ENCODE data around the gene USP6NL.

The USP6NL gene

GRCh38 chr10:11615396-11615795 is 3.9 kb upstream of the USP6NL start:
- H3K4me1 ChIP-seq (ENCODE audit: control insufficient read depth, insufficient read depth, low read length), result no peaks in the 10 kb centered on the region; the same call in 1 of the 2 replicates
- peaks cover 8% of the 10 kb centered on the region for H3K27me3 ChIP-seq (ENCODE audit: control insufficient read depth, insufficient read depth, low read length)
- H3K4me3 ChIP-seq (ENCODE audit: low read depth, low read length), result no peak overlapping the region
- H3K9me3 ChIP-seq (ENCODE audit: control insufficient read depth, insufficient read depth, low read depth, low read length), result no peaks in the 10 kb centered on the region
- no peak overlapping the region for H3K9ac ChIP-seq (ENCODE audit: low read length)
- H3K27ac ChIP-seq (ENCODE audit: low read depth, low read length), result no peak overlapping the region
- no peaks in the 10 kb centered on the region for H3K36me3 ChIP-seq (ENCODE audit: control insufficient read depth, insufficient read depth, low read length)

GRCh38 chr10:11612021-11613001 is 861 bp upstream of the USP6NL start:
- Histone ChIP-seq H3K9me3 (ENCODE audit: control insufficient read depth, insufficient read depth, low read depth, low read length) (no peaks in the 10 kb centered on the region), H3K36me3 (ENCODE audit: control insufficient read depth, insufficient read depth, low read length) (no peaks in the 10 kb centered on the region), H3K4me3 (ENCODE audit: low read depth, low read length) (peak overlapping the region; percentile 95), H3K27me3 (ENCODE audit: control insufficient read depth, insufficient read depth, low read length) (peaks cover 8% of the 10 kb centered on the region), H3K27ac (ENCODE audit: low read depth, low read length) (no peak overlapping the region), H3K9ac (ENCODE audit: low read length) (peak overlapping the region; percentile 69), H3K4me1 (ENCODE audit: control insufficient read depth, insufficient read depth, low read length) (peaks cover 20% of the 10 kb centered on the region)

GRCh38 chr10:11610826-11611247 is 613 bp downstream of the USP6NL start:
- no peaks in the 10 kb centered on the region; the same call in 1 of the 2 replicates for H3K9me3 ChIP-seq (ENCODE audit: control insufficient read depth, insufficient read depth, low read depth, low read length)
- peaks cover 20% of the 10 kb centered on the region for H3K4me1 ChIP-seq (ENCODE audit: control insufficient read depth, insufficient read depth, low read length)

GRCh38 chr10:11610166-11610825 is 1.2 kb downstream of the USP6NL start:
- peak overlapping the region; percentile 86 for H3K9ac ChIP-seq (ENCODE audit: low read length)
- H3K27ac ChIP-seq (ENCODE audit: low read depth, low read length), result peak overlapping the region; percentile 85; the same call in 1 of the 2 replicates
- peaks cover 8% of the 10 kb centered on the region for H3K27me3 ChIP-seq (ENCODE audit: control insufficient read depth, insufficient read depth, low read length)
- H3K4me3 ChIP-seq (ENCODE audit: low read depth, low read length), result peak overlapping the region; percentile 95
- H3K4me1 ChIP-seq (ENCODE audit: control insufficient read depth, insufficient read depth, low read length), result peaks cover 20% of the 10 kb centered on the region
- H3K9me3 ChIP-seq (ENCODE audit: control insufficient read depth, insufficient read depth, low read depth, low read length), result no peaks in the 10 kb centered on the region; the same call in 1 of the 2 replicates
- no peaks in the 10 kb centered on the region for H3K36me3 ChIP-seq (ENCODE audit: control insufficient read depth, insufficient read depth, low read length)

More at GRCh38 chr10:11610826-11611247, 613 bp downstream of the USP6NL start:
- H3K27ac ChIP-seq (ENCODE audit: low read depth, low read length), result peak overlapping the region; percentile 85; the same call in 1 of the 2 replicates
- H3K4me3 ChIP-seq (ENCODE audit: low read depth, low read length), result peak overlapping the region; percentile 95
- no peaks in the 10 kb centered on the region for H3K36me3 ChIP-seq (ENCODE audit: control insufficient read depth, insufficient read depth, low read length)
- H3K27me3 ChIP-seq (ENCODE audit: control insufficient read depth, insufficient read depth, low read length), result peaks cover 8% of the 10 kb centered on the region
- peak overlapping the region; percentile 86 for H3K9ac ChIP-seq (ENCODE audit: low read length)

GRCh38 chr10:11609492-11610093 is 1.9 kb downstream of the USP6NL start:
- no peak overlapping the region for H3K9ac ChIP-seq (ENCODE audit: low read length)
- peaks cover 8% of the 10 kb centered on the region for H3K27me3 ChIP-seq (ENCODE audit: control insufficient read depth, insufficient read depth, low read length)
- H3K4me3 ChIP-seq (ENCODE audit: low read depth, low read length), result peak overlapping the region; percentile 95; the same call in 1 of the 2 replicates
- H3K27ac ChIP-seq (ENCODE audit: low read depth, low read length), result no peak overlapping the region
- H3K36me3 ChIP-seq (ENCODE audit: control insufficient read depth, insufficient read depth, low read length), result no peaks in the 10 kb centered on the region
- H3K9me3 ChIP-seq (ENCODE audit: control insufficient read depth, insufficient read depth, low read depth, low read length), result no peaks in the 10 kb centered on the region; the same call in 1 of the 2 replicates
- H3K4me1 ChIP-seq (ENCODE audit: control insufficient read depth, insufficient read depth, low read length), result peaks cover 20% of the 10 kb centered on the region

GRCh38 chr10:11609052-11609451 is 2.4 kb downstream of the USP6NL start:
- no peaks in the 10 kb centered on the region for H3K36me3 ChIP-seq (ENCODE audit: control insufficient read depth, insufficient read depth, low read length)
- no peak overlapping the region for H3K4me3 ChIP-seq (ENCODE audit: low read depth, low read length)
- H3K27me3 ChIP-seq (ENCODE audit: control insufficient read depth, insufficient read depth, low read length), result peaks cover 8% of the 10 kb centered on the region
- H3K9ac ChIP-seq (ENCODE audit: low read length), result no peak overlapping the region
- H3K9me3 ChIP-seq (ENCODE audit: control insufficient read depth, insufficient read depth, low read depth, low read length), result no peaks in the 10 kb centered on the region; the same call in 1 of the 2 replicates
- no peak overlapping the region for H3K27ac ChIP-seq (ENCODE audit: low read depth, low read length)
- H3K4me1 ChIP-seq (ENCODE audit: control insufficient read depth, insufficient read depth, low read length), result peaks cover 23% of the 10 kb centered on the region

GRCh38 chr10:11608159-11609013 is 3.1 kb downstream of the USP6NL start:
- Histone ChIP-seq H3K9me3 (ENCODE audit: control insufficient read depth, insufficient read depth, low read depth, low read length) (no peaks in the 10 kb centered on the region; the same call in 1 of the 2 replicates), H3K4me3 (ENCODE audit: low read depth, low read length) (no peak overlapping the region; the same call in 1 of the 2 replicates), H3K36me3 (ENCODE audit: control insufficient read depth, insufficient read depth, low read length) (no peaks in the 10 kb centered on the region), H3K9ac (ENCODE audit: low read length) (no peak overlapping the region), H3K27me3 (ENCODE audit: control insufficient read depth, insufficient read depth, low read length) (peaks cover 8% of the 10 kb centered on the region), H3K4me1 (ENCODE audit: control insufficient read depth, insufficient read depth, low read length) (peaks cover 30% of the 10 kb centered on the region), H3K27ac (ENCODE audit: low read depth, low read length) (no peak overlapping the region)

GRCh38 chr10:11605807-11606408 is 5.5 kb downstream of the USP6NL start:
- Histone ChIP-seq H3K27me3 (ENCODE audit: control insufficient read depth, insufficient read depth, low read length) (no peaks in the 10 kb centered on the region), H3K4me1 (ENCODE audit: control insufficient read depth, insufficient read depth, low read length) (peaks cover 45% of the 10 kb centered on the region), H3K9me3 (ENCODE audit: control insufficient read depth, insufficient read depth, low read depth, low read length) (no peaks in the 10 kb centered on the region; the same call in 1 of the 2 replicates), H3K27ac (ENCODE audit: low read depth, low read length) (no peak overlapping the region), H3K4me3 (ENCODE audit: low read depth, low read length) (no peak overlapping the region), H3K36me3 (ENCODE audit: control insufficient read depth, insufficient read depth, low read length) (no peaks in the 10 kb centered on the region), H3K9ac (ENCODE audit: low read length) (no peak overlapping the region)

- Histone ChIP-seq H3K4me3 (ENCODE audit: low read depth, low read length) (no peak overlapping the region), H3K9me3 (ENCODE audit: control insufficient read depth, insufficient read depth, low read depth, low read length) (no peaks in the 10 kb centered on the region; the same call in 1 of the 2 replicates), H3K4me1 (ENCODE audit: control insufficient read depth, insufficient read depth, low read length) (peaks cover 45% of the 10 kb centered on the region), H3K36me3 (ENCODE audit: control insufficient read depth, insufficient read depth, low read length) (no peaks in the 10 kb centered on the region), H3K27me3 (ENCODE audit: control insufficient read depth, insufficient read depth, low read length) (no peaks in the 10 kb centered on the region), H3K9ac (ENCODE audit: low read length) (no peak overlapping the region), H3K27ac (ENCODE audit: low read depth, low read length) (no peak overlapping the region)
These were observed 6.4 kb downstream of the USP6NL start for GRCh38 chr10:11604865-11605650.

Data from HUES6 (cell line).